H1 (cell line): ENCODE results near the gene NECTIN2.

Source experiments
- CBX8 ChIP-seq: fragments of 300-800, 300-1000 bp; sonication (generic); IDR thresholded peaks from 2 replicates; pipeline ENCODE4 v1.7.1; 2016; ENCODE audit warnings: low read depth, low read length, borderline replicate concordance
- EGR1 ChIP-seq: IDR thresholded peaks from 2 replicates; pipeline ENCODE4 v1.6.1; 2011; ENCODE audit warnings: low read depth, low read length, borderline replicate concordance
- FOSL1 ChIP-seq: IDR thresholded peaks from 2 replicates; pipeline ENCODE4 v1.6.1; 2011; ENCODE audit warnings: mild to moderate bottlenecking, low read depth, low read length, moderate library complexity; ENCODE audit not compliant: insufficient read depth
- JUND ChIP-seq: IDR thresholded peaks from 2 replicates; pipeline ENCODE4 v1.6.1; 2011; ENCODE audit warnings: mild to moderate bottlenecking, improper control_type of control experiment, low read length
- POLR2A ChIP-seq, 2 experiments: IDR thresholded peaks; 1 replicate in 1 of 2; 2 replicates in 1 of 2; pipeline ENCODE4 v1.6.1; 2011; ENCODE audit warnings: low read depth in 2 of 2, low read length in 2 of 2, mild to moderate bottlenecking in 2 of 2; ENCODE audit errors: control extremely low read depth in 1 of 2
- POLR2AphosphoS5 ChIP-seq: IDR thresholded peaks from 2 replicates; pipeline ENCODE4 v1.6.1; 2011; ENCODE audit warnings: low read depth, low read length
- RAD21 ChIP-seq, 2 experiments: IDR thresholded peaks in 1 of 2; conservative IDR thresholded peaks in 1 of 2; 2 replicates each; pipeline ENCODE4 v1.6.1; 2011; ENCODE audit warnings: low read depth in 2 of 2, low read length in 2 of 2, improper control_type of control experiment in 1 of 2, inconsistent platforms in 1 of 2, mild to moderate bottlenecking in 1 of 2, moderate library complexity in 1 of 2
- RBBP5 ChIP-seq: IDR thresholded peaks from 2 replicates; pipeline ENCODE4 v1.7.1; 2012; ENCODE audit warnings: low read depth, mild to moderate bottlenecking, inconsistent platforms, low read length, moderate library complexity, borderline replicate concordance
- RNF2 ChIP-seq: fragments of 200-900, 300-1000 bp; sonication (generic); IDR thresholded peaks from 2 replicates; pipeline ENCODE4 v1.7.1; 2016; ENCODE audit warnings: borderline replicate concordance, low read depth, mild to moderate bottlenecking, antibody characterized with exemption, low read length; ENCODE audit not compliant: poor library complexity, severe bottlenecking; ENCODE audit errors: missing control alignments
- SP1 ChIP-seq: IDR thresholded peaks from 2 replicates; pipeline ENCODE4 v1.6.1; 2011; ENCODE audit warnings: low read depth, low read length
- SRF ChIP-seq: IDR thresholded peaks from 2 replicates; pipeline ENCODE4 v1.6.1; 2011; ENCODE audit warnings: mild to moderate bottlenecking, low read depth, low read length, moderate library complexity
- SUZ12 ChIP-seq: fragments of 200-600 bp; sonication (generic); IDR thresholded peaks from 2 replicates; pipeline ENCODE4 v1.6.1; 2012; ENCODE audit warnings: mild to moderate bottlenecking, inconsistent platforms, low read length, moderate library complexity, mixed read lengths
- TF ChIP-seq, protein P1 (sequence below), 3 experiments: IDR thresholded peaks; 1 replicate in 2 of 3; 2 replicates in 1 of 3; pipeline versions ENCODE4 v1.5.1 to v1.6.1; 2011; ENCODE audit warnings: low read length in 3 of 3, mild to moderate bottlenecking in 3 of 3, inconsistent platforms in 2 of 3, low read depth in 1 of 3, moderate library complexity in 1 of 3; ENCODE audit not compliant: insufficient read depth in 1 of 3; ENCODE audit errors: control extremely low read depth in 1 of 3
- TF ChIP-seq, protein P2 (sequence below): IDR thresholded peaks from 2 replicates; pipeline ENCODE4 v1.6.1; 2011; ENCODE audit warnings: low read length, improper control_type of control experiment

DNA sequence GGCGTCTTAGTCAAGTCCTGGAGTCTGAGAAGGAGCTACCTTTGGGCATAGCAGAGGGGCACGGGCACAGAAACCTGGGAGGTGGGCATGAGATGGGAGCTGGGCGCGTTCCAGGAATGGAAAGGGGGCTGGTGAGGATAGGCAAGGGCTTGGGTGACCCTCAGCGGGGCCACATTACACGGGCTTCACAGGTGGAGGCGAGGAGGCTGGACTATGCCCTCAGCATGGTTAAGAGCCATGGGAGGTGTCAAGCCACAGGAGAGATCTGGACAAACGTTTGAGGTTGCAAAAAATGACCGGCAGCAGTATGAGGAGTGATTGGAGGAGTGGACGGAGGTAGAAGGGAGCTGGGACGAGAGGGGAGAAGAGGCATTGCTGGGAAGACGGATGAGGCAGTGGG lies 21.5 kb downstream of the NECTIN2 start:
- TF ChIP-seq POLR2AphosphoS5 (no peak), FOSL1 (no peak), POLR2A (IDR thresholded peaks at IDR 0.05; ENCODE audit: control extremely low read depth in 1 of 2, low read depth in 2 of 2, low read length in 2 of 2) (no peak), EGR1 (no peak), RAD21 (IDR thresholded peaks at IDR 0.05 in 1 of 2, conservative IDR thresholded peaks at IDR 0.05 in 1 of 2; ENCODE audit: low read depth in 2 of 2, low read length in 2 of 2) (no peak), SUZ12 (no peak), SRF (no peak), RBBP5 (no peak), SP1 (no peak), JUND (no peak), CBX8 (no peak), RNF2 (no peak)
- TF ChIP-seq, protein P1, sequence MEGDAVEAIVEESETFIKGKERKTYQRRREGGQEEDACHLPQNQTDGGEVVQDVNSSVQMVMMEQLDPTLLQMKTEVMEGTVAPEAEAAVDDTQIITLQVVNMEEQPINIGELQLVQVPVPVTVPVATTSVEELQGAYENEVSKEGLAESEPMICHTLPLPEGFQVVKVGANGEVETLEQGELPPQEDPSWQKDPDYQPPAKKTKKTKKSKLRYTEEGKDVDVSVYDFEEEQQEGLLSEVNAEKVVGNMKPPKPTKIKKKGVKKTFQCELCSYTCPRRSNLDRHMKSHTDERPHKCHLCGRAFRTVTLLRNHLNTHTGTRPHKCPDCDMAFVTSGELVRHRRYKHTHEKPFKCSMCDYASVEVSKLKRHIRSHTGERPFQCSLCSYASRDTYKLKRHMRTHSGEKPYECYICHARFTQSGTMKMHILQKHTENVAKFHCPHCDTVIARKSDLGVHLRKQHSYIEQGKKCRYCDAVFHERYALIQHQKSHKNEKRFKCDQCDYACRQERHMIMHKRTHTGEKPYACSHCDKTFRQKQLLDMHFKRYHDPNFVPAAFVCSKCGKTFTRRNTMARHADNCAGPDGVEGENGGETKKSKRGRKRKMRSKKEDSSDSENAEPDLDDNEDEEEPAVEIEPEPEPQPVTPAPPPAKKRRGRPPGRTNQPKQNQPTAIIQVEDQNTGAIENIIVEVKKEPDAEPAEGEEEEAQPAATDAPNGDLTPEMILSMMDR (IDR thresholded peaks at IDR 0.05; ENCODE audit: control extremely low read depth in 1 of 3, insufficient read depth in 1 of 3, low read depth in 1 of 3, low read length in 3 of 3) = no peak
- TF ChIP-seq, protein P2, sequence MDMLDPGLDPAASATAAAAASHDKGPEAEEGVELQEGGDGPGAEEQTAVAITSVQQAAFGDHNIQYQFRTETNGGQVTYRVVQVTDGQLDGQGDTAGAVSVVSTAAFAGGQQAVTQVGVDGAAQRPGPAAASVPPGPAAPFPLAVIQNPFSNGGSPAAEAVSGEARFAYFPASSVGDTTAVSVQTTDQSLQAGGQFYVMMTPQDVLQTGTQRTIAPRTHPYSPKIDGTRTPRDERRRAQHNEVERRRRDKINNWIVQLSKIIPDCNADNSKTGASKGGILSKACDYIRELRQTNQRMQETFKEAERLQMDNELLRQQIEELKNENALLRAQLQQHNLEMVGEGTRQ = no peak
